Parathyroid adenoma (tissue), 2 donors: ENCODE results near the gene TBC1D3B.
"Not testable (repeated sequence)": the region's sequence is repeated elsewhere in the genome, so short reads cannot be mapped to it uniquely, and the experiment has no call there.

ENCODE experiments used
- H2AFZ ChIP-seq: fragments of 300-600 bp; sonication (generic); one replicate; pipeline ENCODE4 v1.7.0; 2017; ENCODE audit warnings: antibody characterized with exemption, mild to moderate bottlenecking
- H3K27ac ChIP-seq: fragments of 300-600 bp; sonication (generic); one replicate; pipeline ENCODE4 v1.7.0; 2017
- H3K27me3 ChIP-seq: fragments of 300-600 bp; sonication (generic); one replicate; pipeline ENCODE4 v1.7.0; 2017; ENCODE audit warnings: low read length; ENCODE audit not compliant: control insufficient read depth, insufficient read depth
- H3K36me3 ChIP-seq: fragments of 300-600 bp; sonication (generic); one replicate; pipeline ENCODE4 v1.7.0; 2017; ENCODE audit warnings: low read length; ENCODE audit not compliant: control insufficient read depth, insufficient read depth
- H3K4me1 ChIP-seq: fragments of 300-600 bp; sonication (generic); one replicate; pipeline ENCODE4 v1.7.0; 2017; ENCODE audit warnings: control low read depth
- H3K4me2 ChIP-seq: fragments of 300-600 bp; sonication (generic); one replicate; pipeline ENCODE4 v1.7.0; 2017; ENCODE audit warnings: low read length
- H3K4me3 ChIP-seq: fragments of 300-600 bp; sonication (generic); one replicate; pipeline ENCODE4 v1.7.0; 2017; ENCODE audit warnings: low read depth, low read length
- H3K79me2 ChIP-seq: fragments of 300-600 bp; sonication (generic); one replicate; pipeline ENCODE4 v1.7.0; 2017; ENCODE audit warnings: control low read depth
- H3K9ac ChIP-seq: fragments of 300-600 bp; sonication (generic); one replicate; pipeline ENCODE4 v1.7.0; 2017; ENCODE audit warnings: mild to moderate bottlenecking
- H3K9me3 ChIP-seq: fragments of 300-600 bp; sonication (generic); one replicate; pipeline ENCODE4 v1.7.0; 2017; ENCODE audit warnings: low read length; ENCODE audit not compliant: control insufficient read depth
- CTCF ChIP-seq: fragments of 300-600 bp; sonication (generic); IDR thresholded peaks from one replicate; pipeline ENCODE4 v1.7.0; 2017; ENCODE audit warnings: antibody characterized with exemption, mild to moderate bottlenecking
- donor health status: primary hyperparathyroidism.

The TBC1D3B gene

GRCh38 chr17:36203335-36203734, 26.9 kb upstream of the TBC1D3B start:
- no peak for TF ChIP-seq CTCF
- no peak overlapping the region for H3K4me2 ChIP-seq
- H3K9me3 ChIP-seq = no peaks in the 10 kb centered on the region
- H3K27ac ChIP-seq = no peak overlapping the region
- no peaks in the 10 kb centered on the region for H3K79me2 ChIP-seq
- H3K36me3 ChIP-seq = no peaks in the 10 kb centered on the region
- H3K4me1 ChIP-seq = no peaks in the 10 kb centered on the region
- H3K9ac ChIP-seq = no peak overlapping the region
- no peaks in the 10 kb centered on the region for H3K27me3 ChIP-seq
- no peak overlapping the region for H3K4me3 ChIP-seq
- H2AFZ ChIP-seq = no peak overlapping the region

GRCh38 chr17:36201506-36201905, 25.1 kb upstream of the TBC1D3B start:
- H3K36me3 ChIP-seq, H2AFZ ChIP-seq, H3K9ac ChIP-seq, H3K27me3 ChIP-seq, H3K9me3 ChIP-seq, H3K4me2 ChIP-seq, H3K79me2 ChIP-seq, H3K4me1 ChIP-seq, H3K4me3 ChIP-seq, H3K27ac ChIP-seq: not testable (repeated sequence)

- not testable (repeated sequence) for H3K9ac ChIP-seq, H3K79me2 ChIP-seq, H3K4me1 ChIP-seq, H3K4me2 ChIP-seq, H3K4me3 ChIP-seq, H2AFZ ChIP-seq, H3K9me3 ChIP-seq, H3K27me3 ChIP-seq, H3K27ac ChIP-seq, H3K36me3 ChIP-seq
Observed at GRCh38 chr17:36201102-36201501, 24.7 kb upstream of the TBC1D3B start.

- H3K4me1 ChIP-seq = no peaks in the 10 kb centered on the region
- H3K36me3 ChIP-seq = no peaks in the 10 kb centered on the region
- no peak for TF ChIP-seq CTCF
- H2AFZ ChIP-seq = no peak overlapping the region
- H3K27me3 ChIP-seq = no peaks in the 10 kb centered on the region
- H3K79me2 ChIP-seq = no peaks in the 10 kb centered on the region
- no peak overlapping the region for H3K27ac ChIP-seq
- H3K9ac ChIP-seq = no peak overlapping the region
- H3K4me3 ChIP-seq = no peak overlapping the region
- H3K9me3 ChIP-seq = no peaks in the 10 kb centered on the region
- no peak overlapping the region for H3K4me2 ChIP-seq
Observed at GRCh38 chr17:36198831-36199465, 22.5 kb upstream of the TBC1D3B start.

GRCh38 chr17:36197387-36197703, 20.9 kb upstream of the TBC1D3B start:
- Histone ChIP-seq H3K27ac (no peak overlapping the region), H3K36me3 (no peaks in the 10 kb centered on the region), H3K27me3 (no peaks in the 10 kb centered on the region), H3K79me2 (no peaks in the 10 kb centered on the region), H3K9me3 (no peaks in the 10 kb centered on the region), H3K4me1 (no peaks in the 10 kb centered on the region), H2AFZ (no peak overlapping the region), H3K4me3 (no peak overlapping the region), H3K9ac (no peak overlapping the region), H3K4me2 (no peak overlapping the region)
- TF ChIP-seq CTCF = no peak

- H3K9ac ChIP-seq = no peak overlapping the region
- H3K4me3 ChIP-seq = no peak overlapping the region
- H3K27me3 ChIP-seq = no peaks in the 10 kb centered on the region
- no peak overlapping the region for H2AFZ ChIP-seq
- no peaks in the 10 kb centered on the region for H3K4me1 ChIP-seq
- H3K27ac ChIP-seq = no peak overlapping the region
- H3K9me3 ChIP-seq = no peaks in the 10 kb centered on the region
- no peaks in the 10 kb centered on the region for H3K36me3 ChIP-seq
- TF ChIP-seq CTCF = no peak
- no peaks in the 10 kb centered on the region for H3K79me2 ChIP-seq
- H3K4me2 ChIP-seq = no peak overlapping the region
Observed at GRCh38 chr17:36196131-36196486, 19.7 kb upstream of the TBC1D3B start.
